ENCODE measurements around the gene DYRK1B.

The DYRK1B gene

GRCh38 chr19:39830847-39831246 is 3.1 kb downstream of the DYRK1B start:
- ChIA-PET CTCF (interaction anchor here (0.6 kb wide), 1 partner anchor 36 kb away, joined by 3 read pairs; no protein-coding TSS in a partner anchor), POLR2A (no interaction called here)
- no peaks in the 10 kb centered on the region for H3K9me3 ChIP-seq (ENCODE audit: control insufficient read depth, insufficient read depth, low read depth, low read length)
- H3K27ac ChIP-seq (ENCODE audit: extremely low read depth, low read depth, low read length): peak overlapping the region; percentile 95; the same call in 1 of the 2 replicates
- H3K4me1 ChIP-seq (ENCODE audit: control insufficient read depth, insufficient read depth, low read length): peaks cover 18% of the 10 kb centered on the region
- H3K4me3 ChIP-seq (ENCODE audit: low read depth, low read length): no peak overlapping the region
- H3K36me3 ChIP-seq (ENCODE audit: control insufficient read depth in 2 of 2, insufficient read depth in 1 of 2, low read length in 2 of 2): peaks cover 76 to 80% of the 10 kb centered on the region in 2 experiments
- TF ChIP-seq ZNF404 (tag by site-specific recombination; IDR thresholded peaks at IDR 0.05) (no peak), ZBTB11 (tag by site-specific recombination; conservative IDR thresholded peaks at IDR 0.05; ENCODE audit: low read depth) (0 out of 2 replicates have a peak, but pooled peaks have one; percentile 2)

- Histone ChIP-seq H3K36me3 (ENCODE audit: control insufficient read depth in 2 of 2, insufficient read depth in 1 of 2, low read length in 2 of 2) (peaks cover 75 to 80% of the 10 kb centered on the region in 2 experiments), H3K27ac (ENCODE audit: extremely low read depth, low read depth, low read length) (no peak overlapping the region; the same call in 1 of the 2 replicates), H3K4me1 (ENCODE audit: control insufficient read depth, insufficient read depth, low read length) (peaks cover 18% of the 10 kb centered on the region), H3K9me3 (ENCODE audit: control insufficient read depth, insufficient read depth, low read depth, low read length) (no peaks in the 10 kb centered on the region), H3K4me3 (ENCODE audit: low read depth, low read length) (no peak overlapping the region)
- ChIA-PET POLR2A (no interaction called here), CTCF (interaction anchor here (2.9 kb wide), 1 partner anchor 13 kb away, joined by 18 read pairs; no protein-coding TSS in a partner anchor)
- no peak for TF ChIP-seq ZBTB11 (tag by site-specific recombination; conservative IDR thresholded peaks at IDR 0.05; ENCODE audit: low read depth)
Measured at GRCh38 chr19:39830406-39830805, 3.6 kb downstream of the DYRK1B start.

GRCh38 chr19:39829702-39830275 is 4.2 kb downstream of the DYRK1B start:
- no peaks in the 10 kb centered on the region for H3K9me3 ChIP-seq (ENCODE audit: control insufficient read depth, insufficient read depth, low read depth, low read length)
- ChIA-PET POLR2A (interaction anchor here (0.7 to 1.5 kb wide), 2 partner anchors 9 to 394 kb away, joined by 3 to 4 read pairs; no protein-coding TSS in a partner anchor), CTCF (interaction anchor here (0.7 to 2.9 kb wide), 2 partner anchors 14 to 431 kb away, joined by 3 to 18 read pairs; no protein-coding TSS in a partner anchor)
- TF ChIP-seq ZNF48 (tag by site-specific recombination; IDR thresholded peaks at IDR 0.05): no peak
- TF ChIP-seq MEIS1 (CRISPR knock-in tag; IDR thresholded peaks at IDR 0.05; ENCODE audit: borderline replicate concordance): no peak
- peak; percentile 40; the same call in 1 of the 2 replicates for TF ChIP-seq HIC1 (tag by site-specific recombination; IDR thresholded peaks at IDR 0.05)
- TF ChIP-seq SCRT1 (tag by site-specific recombination; IDR thresholded peaks at IDR 0.05; ENCODE audit: borderline replicate concordance): peak; percentile 52; the same call in 1 of the 2 replicates
- TF ChIP-seq KLF16 (tag by site-specific recombination; IDR thresholded peaks at IDR 0.05): no peak
- TF ChIP-seq SCRT2 (tag by site-specific recombination; IDR thresholded peaks at IDR 0.05): peak; percentile 80
- H3K36me3 ChIP-seq (ENCODE audit: control insufficient read depth in 2 of 2, insufficient read depth in 1 of 2, low read length in 2 of 2): peaks cover 71 to 78% of the 10 kb centered on the region in 2 experiments
- H3K27ac ChIP-seq (ENCODE audit: extremely low read depth, low read depth, low read length): no peak overlapping the region; the same call in 1 of the 2 replicates
- peaks cover 20% of the 10 kb centered on the region for H3K4me1 ChIP-seq (ENCODE audit: control insufficient read depth, insufficient read depth, low read length)
- no peak overlapping the region for H3K4me3 ChIP-seq (ENCODE audit: low read depth, low read length)
